HK-2 (cell line): Measurements from ENCODE around the gene LCNL1.
A peak's percentile ranks its signal among the peaks of the same experiment; 100 is the strongest.
"Not testable (repeated sequence)": the region's sequence is repeated elsewhere in the genome, so short reads cannot be mapped to it uniquely, and the experiment has no call there.

Experiments
- DNase-seq: peaks from one replicate; pipeline ENCODE4 v3.0.0-alpha.2; 2018; ENCODE audit not compliant: unreplicated experiment

LCNL1 gene

GRCh38 chr9:137025517-137025966 lies 42.7 kb downstream of the LCNL1 start:
- no peak for DNase-seq

- DNase-seq: no peak
Measured at GRCh38 chr9:137026384-137026783, 43.6 kb downstream of the LCNL1 start.

- no peak for DNase-seq
Measured at GRCh38 chr9:137026828-137027227, 44.0 kb downstream of the LCNL1 start.

GRCh38 chr9:137027369-137028262 lies 44.8 kb downstream of the LCNL1 start, which contains the start of gene ABCA2:
ABCA2 (minus strand) TSS chr9:137028237; CDS start chr9:137028140, 97 bp downstream.
- peak; percentile 34 for DNase-seq

GRCh38 chr9:137028263-137029057 lies 45.7 kb downstream of the LCNL1 start:
- peak; percentile 51 for DNase-seq

GRCh38 chr9:137029058-137029936 lies 46.5 kb downstream of the LCNL1 start:
- peak; percentile 83 for DNase-seq

- DNase-seq: no peak
Measured at GRCh38 chr9:137030006-137030405, 47.2 kb downstream of the LCNL1 start.

GRCh38 chr9:137030538-137031527 lies 48.0 kb downstream of the LCNL1 start:
- peak; percentile 54 for DNase-seq

GRCh38 chr9:137031904-137032640 lies 49.3 kb downstream of the LCNL1 start, which contains the start of gene FUT7:
FUT7 (minus strand) TSS chr9:137032088; CDS start chr9:137031991, 97 bp downstream.
- no peak for DNase-seq

GRCh38 chr9:137032858-137033257 lies 50.1 kb downstream of the LCNL1 start:
- no peak for DNase-seq

GRCh38 chr9:137033481-137033880 lies 50.7 kb downstream of the LCNL1 start:
- DNase-seq: not testable (repeated sequence)

GRCh38 chr9:137034039-137034708 lies 51.4 kb downstream of the LCNL1 start:
- no peak for DNase-seq

GRCh38 chr9:137034709-137035506 lies 52.1 kb downstream of the LCNL1 start:
- peak; percentile 84 for DNase-seq
